NCI-H146 (cell line): Measurements from ENCODE around the gene CLDN3.
"Not testable (repeated sequence)": the region's sequence is repeated elsewhere in the genome, so short reads cannot be mapped to it uniquely, and the experiment has no call there.

ENCODE experiments used
- DNase-seq: peaks from one replicate; lab custom pipeline; 2025; lab: John Stamatoyannopoulos, UW

The CLDN3 gene, protein sequence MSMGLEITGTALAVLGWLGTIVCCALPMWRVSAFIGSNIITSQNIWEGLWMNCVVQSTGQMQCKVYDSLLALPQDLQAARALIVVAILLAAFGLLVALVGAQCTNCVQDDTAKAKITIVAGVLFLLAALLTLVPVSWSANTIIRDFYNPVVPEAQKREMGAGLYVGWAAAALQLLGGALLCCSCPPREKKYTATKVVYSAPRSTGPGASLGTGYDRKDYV

DNA sequence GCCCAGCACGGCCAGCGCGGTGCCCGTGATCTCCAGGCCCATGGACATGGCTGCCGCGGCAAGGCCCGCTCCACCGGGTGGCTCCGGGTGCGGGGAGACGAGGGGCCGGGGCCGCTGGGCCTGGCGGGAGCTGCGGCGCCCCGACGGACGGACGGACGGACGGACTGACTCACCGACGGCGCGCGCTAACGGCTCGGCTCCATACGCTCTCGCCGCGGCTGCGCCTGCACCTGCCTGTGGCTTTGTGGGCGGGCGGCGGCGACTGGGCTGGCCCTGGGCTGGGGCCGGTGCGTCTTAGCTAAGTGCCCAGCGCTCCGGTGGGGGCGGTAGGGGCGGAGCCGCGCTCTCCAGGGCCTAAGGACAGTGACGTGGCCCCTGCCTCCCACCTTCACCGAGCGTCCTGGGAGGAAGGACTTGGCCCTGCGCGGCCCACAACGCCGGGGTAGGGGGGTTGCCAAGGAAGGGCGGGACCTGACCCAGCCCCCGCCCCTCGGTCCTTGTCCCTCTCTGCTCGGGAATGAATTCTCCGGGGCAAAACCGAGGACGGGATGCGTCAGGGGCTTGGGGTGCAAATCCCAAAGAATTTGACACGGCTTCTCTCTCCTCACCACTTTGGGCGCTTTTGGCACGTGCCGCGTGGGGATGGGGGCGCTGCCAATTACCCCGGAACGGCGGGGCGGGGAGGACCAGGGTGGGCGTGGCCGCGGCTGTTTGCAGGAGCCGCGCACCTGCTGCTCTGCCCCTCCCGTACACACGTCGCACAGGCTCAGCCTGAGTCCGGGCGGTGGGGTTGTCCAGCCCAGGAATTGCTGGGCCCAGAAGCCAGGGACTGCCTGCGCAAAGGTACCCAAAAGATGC, at the start of gene CLDN3:
Gene CLDN3 (minus strand): TSS at position 269 of the 858 bp plus-strand sequence. CDS start 221 bp downstream, at position 48.
- peak; percentile 98 for DNase-seq

DNA sequence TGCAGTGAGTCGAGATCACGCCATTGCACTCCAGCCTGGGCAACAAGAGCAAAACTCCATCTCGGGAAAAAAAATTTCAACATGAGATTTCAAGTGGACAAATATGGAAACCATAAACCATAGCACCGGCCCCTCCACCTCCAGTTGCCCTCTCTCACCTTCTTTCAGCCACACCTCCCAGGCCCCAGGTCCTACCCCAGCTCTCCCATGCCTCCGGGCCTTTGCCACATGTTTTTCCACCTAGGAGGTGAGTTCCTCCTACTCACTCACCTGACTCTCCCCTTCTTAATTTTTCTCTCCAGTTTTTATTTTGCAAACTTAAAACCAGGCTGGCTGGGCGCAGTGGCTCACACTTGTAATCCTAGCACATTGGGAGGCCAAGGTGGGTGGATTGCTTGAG, 47.1 kb upstream of the CLDN3 start:
- DNase-seq, result no peak

DNA sequence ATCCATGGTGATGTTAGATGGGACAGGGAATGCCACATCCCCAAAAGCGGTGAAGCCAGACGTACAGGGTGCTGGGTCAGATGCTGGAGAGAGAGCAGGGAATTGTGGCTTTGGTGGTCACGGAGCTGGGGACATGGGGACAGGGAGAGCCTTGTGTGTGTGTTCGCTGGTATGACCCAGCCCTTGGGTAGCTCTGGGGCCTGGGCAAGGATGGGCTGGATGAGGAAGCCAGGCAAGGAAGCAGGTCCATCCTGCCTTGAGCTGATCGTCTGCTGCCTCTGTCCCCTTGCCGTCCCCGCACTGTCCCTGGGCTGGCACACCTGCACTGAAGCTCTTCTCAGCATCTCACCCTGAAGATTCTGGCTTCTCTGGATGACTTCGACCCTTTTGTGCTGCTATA, 45.4 kb upstream of the CLDN3 start:
- no peak for DNase-seq

DNA sequence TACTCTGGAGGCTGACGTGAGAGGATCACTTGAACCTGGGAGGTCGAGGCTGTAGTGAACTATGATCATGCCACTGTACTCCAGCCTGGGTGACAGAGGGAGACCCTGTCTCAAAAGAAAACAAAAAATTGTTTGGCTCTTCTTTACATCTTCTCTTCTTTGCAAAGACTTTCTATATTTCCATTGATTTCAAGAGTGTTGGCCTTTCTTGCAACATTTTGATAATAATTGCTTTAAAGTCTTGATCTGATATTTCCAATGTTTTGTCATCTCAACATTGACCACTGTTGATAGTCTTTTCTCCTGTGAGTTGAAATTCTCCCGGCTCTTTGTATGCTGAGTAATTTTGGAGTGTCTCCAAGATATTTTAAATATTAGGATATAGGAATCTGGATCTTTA, 42.9 kb upstream of the CLDN3 start:
- DNase-seq, result no peak

DNA sequence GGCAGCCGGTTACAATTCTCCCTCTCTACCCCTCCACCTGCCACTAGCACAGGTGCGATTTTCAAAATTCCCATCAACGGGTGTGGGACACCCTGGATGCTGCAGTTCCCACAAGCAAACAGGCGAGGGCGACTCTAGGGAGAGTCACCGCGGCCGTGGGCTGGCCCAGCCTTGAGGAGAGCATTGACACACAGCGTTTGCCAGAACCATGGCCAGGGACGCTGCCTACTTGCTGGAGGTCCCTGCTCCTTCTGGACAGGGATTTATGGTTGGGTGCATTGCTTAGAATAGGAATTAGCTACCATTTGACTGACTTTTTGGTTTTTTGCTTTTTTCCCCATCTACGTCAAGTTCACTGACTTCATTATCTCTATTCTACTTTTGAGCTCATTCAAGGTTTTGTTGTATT, 41.7 kb upstream of the CLDN3 start:
- DNase-seq, result peak; percentile 68

DNA sequence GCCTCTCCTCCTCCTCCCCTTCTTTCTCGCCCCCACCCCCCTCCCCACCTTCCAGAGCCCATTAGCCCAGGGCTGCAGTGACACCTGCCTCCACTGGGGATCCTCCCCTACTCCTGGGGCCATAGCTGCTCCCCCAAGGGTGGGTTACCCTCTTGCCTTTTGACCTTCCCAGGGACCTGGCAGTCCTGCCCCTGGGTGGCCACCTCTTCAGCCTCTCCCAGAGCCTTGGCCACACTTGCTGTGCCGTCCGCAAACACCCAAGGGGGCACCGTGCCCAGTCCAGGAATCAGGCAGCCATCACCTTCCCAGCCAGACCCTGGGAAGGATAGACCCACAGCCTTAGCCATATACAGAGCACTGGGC, 40.9 kb upstream of the CLDN3 start:
- DNase-seq, result no peak

DNA sequence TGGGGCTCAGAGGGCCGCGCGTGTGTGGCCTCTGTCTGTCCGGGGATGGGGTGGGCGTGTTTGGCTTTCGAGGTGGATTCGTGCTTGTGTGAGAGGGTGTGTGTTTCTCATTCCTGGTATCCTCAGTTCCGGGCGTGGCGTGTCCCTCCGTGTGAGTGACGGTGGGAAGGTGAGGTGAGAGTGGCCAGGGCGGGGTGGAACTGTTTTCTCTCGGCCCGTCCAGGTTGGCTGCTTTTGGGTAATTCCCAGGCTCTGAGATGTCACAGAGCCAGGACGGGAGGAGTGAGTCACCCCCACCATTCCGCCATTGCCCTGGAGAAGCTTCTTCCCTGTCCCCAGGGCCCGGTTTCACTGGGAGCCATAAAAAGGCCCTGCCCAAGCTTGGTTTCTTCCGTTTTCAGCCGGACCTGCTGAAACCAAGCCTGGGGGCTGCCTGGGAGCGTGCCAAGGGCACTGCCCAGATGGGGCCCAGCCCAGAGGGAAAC, 39.4 kb upstream of the CLDN3 start:
- DNase-seq, result no peak

DNA sequence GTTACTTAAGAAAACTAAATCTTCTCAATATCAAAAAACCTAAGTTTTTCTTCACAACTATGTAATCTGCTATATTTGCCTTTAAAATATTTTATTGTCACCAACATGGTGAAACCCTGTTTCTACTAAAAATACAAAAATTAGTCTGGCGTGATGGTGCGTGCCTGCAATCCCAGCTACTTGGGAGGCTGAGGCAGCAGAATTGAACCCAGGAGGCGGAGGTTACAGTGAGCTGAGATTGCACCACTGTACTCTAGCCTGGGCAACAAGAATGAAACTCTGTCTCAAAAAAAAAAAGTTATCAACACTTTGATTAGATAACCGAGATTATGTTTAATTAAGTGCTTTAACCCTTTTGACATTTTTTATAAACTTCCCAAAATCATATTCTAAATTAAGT, 32.4 kb upstream of the CLDN3 start:
- DNase-seq, result no peak

DNA sequence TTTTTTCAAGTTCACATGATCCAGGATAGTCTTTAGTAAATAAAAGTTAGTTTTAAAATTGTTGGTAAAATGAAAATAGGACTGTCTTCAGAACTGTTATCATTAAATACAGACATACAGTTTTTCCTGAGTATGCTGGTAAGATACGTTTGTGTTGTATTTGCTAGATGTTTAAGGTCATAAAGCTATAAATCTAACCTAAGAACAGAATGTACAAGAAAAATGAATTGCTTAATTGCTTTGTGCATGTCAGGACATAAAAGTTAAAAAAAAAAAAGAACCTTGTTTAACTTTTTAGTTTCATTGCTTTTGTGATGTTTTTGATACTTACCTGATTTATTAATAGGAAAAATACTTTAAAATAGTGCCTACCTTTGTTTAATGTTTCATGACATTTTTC, 31.5 kb upstream of the CLDN3 start:
- DNase-seq, result no peak

DNA sequence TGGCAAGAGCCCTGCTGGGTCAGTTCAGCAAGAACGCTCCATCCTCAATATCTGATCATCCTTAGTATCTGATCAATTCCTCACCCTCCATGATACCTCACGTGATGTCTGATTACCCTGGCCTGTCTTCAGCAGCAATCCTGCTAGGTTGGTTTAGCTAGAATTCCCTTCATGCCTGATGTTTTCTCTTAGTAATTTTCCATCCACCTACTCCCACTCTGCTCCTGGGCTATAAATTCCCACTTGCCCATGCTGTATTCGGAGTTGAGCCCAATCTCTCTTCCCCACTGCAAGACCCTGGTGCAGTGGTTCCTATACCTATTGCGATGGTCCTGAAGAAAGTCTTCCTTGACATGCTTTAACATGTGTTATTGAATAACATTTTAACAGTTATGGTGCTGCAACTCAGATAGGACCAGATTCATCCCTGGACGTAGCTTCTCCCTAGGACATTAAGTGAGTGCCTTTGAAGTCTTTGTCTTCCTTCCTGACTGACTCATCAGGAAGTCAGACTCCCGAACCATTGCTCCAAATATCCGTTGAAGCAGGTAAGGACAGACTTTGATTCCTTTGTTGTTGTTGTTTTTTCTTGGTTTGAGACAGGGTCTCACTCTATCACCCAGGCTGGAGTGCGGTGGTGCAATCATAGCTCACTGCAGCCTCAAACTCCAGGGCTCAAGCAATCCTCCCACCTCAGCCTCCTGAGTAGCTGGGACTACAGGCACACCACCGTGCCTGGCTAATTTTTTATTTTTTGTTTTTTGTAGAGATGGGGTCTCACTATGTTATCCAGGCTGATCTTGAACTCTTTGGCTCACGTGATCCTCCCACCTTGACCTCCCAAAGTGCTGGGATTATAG, 29.4 kb upstream of the CLDN3 start:
- no peak for DNase-seq

DNA sequence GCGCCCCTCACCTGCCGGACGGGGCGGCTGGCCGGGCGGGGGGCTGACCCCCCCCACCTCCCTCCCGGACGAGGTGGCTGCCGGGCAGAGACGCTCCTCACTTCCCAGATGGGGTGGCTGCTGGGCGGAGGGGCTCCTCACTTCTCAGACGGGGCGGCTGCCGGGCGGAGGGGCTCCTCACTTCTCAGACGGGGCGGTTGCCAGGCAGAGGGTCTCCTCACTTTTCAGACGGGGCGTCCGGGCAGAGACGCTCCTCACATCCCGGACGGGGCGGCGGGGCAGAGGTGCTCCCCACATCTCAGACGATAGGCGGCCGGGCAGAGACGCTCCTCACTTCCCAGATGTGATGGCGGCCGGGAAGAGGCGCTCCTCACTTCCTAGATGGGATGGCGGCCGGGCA, 27.1 kb upstream of the CLDN3 start:
- not testable (repeated sequence) for DNase-seq

DNA sequence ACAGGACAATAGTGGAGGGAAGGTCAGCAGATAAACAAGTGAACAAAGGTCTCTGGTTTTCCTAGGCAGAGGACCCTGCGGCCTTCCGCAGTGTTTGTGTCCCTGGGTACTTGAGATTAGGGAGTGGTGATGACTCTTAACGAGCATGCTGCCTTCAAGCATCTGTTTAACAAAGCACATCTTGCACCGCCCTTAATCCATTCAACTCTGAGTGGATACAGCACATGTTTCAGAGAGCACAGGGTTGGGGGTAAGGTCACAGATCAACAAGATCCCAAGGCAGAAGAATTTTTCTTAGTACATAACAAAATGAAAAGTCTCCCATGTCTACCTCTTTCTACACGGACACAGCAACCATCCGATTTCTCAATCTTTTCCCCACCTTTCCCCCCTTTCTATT, 26.6 kb upstream of the CLDN3 start:
- not testable (repeated sequence) for DNase-seq

DNA sequence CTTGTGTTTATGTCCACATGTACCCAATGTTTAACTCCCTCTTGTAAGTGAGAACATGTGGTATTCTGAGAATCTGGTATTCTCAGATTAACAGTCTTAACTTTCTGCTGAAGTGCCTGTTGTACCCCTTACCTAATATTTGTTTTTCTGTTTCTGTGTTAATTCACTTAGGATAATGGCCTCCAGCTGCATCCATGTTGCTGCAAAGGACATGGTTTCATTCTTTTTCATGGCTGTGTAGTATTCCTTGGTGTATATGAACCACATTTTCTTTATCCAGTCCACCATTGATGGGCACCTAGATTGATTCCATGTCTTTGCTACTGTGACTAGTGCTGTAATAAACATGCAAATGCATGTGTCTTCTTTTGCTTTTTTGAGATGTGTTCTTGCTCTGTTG, 25.1 kb upstream of the CLDN3 start:
- DNase-seq, result not testable (repeated sequence)

DNA sequence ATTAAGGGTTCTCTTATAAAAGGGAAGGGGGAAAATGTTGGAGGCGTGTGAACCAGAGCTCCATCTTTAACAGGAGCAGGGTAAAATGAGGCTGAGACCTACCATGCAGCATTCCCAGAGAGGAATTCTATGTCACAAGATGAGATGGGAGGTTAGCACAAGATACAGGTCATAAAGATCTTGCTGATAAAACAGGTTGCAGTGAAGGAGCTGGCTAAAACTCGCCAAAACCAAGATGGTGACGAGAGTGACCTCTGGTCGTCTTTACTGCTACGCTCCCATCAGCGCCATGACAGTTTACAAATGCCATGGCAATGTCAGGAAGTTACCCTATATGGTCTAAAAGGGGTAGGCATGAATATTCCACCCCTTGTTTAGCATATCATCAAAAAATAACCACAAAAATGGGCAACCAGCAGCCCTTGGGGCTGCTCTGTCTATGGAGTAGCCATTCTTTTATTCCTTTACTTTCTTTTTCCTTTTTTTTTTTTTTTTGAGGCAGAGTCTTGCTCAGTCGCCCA, 21.2 kb upstream of the CLDN3 start:
- DNase-seq, result not testable (repeated sequence)

DNA sequence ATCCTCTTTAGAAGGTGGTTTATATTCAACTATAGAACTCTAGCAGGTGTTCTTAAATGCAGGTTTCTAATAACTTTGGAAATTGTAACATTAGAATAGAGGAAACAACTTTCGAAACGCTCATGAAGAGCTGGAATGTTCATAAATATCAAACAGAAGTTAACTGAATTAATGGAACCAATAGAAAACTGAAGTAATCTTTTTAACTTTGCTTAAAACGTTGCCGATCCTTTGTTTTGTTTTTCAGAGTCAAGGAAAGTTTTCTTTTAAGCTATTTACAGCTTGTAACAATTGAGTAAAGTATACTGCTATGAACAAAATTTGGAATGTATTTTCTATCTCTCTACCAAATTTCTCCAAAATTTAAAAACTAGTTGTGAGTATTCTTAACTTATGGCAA, 19.0 kb upstream of the CLDN3 start:
- DNase-seq, result no peak

DNA sequence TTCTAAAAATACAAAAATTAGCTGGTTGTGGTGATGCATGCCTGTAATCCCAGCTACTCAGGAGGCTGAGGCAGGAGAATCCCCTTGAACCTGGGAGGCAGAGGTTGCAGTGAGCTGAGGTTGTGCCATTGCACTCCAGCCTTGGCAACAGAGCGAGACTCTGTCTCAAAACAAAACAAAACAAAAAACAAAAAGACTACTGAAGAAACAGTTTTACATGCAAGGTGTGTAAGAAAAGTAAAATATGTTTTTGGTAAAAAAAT, 17.6 kb upstream of the CLDN3 start:
- not testable (repeated sequence) for DNase-seq

DNA sequence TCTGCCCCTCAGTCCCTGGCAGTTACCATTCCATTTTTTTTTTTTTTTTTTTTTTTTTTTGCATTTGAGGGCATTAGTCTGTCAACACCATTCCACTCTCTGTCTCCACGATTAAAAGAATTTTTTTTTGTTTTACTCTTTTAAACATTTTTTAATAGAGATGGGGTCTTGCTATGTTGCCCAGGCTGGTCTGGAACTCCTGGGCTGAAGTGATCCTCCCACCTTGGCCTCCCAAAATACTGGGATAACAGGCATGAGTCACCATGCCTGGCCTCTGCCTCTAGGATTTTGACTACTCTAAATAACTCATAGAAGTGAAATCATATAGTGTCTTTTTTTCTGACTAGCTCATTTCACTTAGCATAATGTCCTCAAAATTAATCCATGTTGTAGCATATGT, 16.5 kb upstream of the CLDN3 start:
- DNase-seq, result no peak

DNA sequence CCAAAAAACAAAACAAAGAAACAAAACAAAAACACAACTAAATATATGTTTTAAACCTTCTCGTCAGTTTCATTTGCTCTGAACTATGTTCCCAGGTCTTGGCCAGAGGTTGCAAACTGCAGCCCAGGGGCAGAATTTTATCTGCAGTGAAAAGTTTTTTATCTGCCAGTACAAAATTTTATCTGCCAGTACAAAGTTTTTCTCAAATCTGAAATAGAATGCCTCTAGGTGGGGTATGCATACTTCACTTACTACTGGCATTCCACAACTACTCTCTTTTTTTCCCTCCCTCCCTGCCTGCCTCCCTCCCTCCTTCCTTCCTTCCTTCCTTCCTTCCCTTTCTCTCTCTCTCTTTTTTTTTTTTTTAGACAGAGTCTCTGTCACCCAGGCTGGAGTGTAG, 9.4 kb upstream of the CLDN3 start:
- no peak for DNase-seq

DNA sequence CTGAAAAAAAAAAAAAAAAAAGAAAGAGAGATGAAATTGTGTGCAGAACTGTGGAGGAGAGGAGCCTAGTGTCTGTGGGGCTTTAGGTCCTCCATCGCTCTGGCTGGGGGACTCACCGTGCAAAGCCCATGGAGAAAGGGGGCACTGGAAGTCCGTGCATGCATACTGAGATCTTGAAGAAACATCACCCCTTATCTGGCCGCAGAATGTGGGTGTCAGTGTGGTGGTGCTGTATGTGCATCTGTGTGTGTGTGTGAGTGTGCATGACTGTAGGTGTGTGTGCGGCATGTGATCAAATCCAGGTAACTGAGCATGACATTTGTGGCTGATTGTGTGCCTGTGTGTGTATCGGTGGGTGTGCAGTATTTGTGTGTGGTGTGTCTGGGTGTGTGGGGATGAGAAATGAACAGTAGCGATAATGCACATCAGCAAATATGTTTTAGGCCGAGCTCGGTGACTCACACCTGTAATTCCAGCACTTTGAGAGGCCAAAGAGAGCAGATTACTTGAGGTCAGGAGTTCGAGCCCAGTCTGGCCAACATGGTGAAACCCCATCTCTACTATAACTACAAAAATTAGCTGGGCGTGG, 8.8 kb upstream of the CLDN3 start:
- DNase-seq, result no peak

DNA sequence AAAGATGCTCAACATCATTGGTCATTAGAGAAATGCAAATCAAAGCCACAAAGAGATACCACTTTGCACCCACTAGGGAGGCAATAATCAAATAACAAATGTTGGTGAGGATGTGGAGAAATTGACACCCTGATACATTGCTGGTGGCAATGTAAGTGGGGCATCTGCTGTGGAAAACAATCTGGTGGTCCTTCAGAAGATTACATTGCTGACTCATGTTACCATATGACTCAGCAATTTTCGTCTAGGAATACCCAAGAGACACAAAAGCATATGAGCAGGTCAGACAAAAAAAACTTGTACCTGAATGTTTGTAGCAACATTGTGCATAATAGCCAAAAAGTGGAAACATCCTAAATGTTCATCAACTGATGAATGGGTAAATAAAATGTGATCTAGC, 4.9 kb upstream of the CLDN3 start:
- DNase-seq, result no peak

DNA sequence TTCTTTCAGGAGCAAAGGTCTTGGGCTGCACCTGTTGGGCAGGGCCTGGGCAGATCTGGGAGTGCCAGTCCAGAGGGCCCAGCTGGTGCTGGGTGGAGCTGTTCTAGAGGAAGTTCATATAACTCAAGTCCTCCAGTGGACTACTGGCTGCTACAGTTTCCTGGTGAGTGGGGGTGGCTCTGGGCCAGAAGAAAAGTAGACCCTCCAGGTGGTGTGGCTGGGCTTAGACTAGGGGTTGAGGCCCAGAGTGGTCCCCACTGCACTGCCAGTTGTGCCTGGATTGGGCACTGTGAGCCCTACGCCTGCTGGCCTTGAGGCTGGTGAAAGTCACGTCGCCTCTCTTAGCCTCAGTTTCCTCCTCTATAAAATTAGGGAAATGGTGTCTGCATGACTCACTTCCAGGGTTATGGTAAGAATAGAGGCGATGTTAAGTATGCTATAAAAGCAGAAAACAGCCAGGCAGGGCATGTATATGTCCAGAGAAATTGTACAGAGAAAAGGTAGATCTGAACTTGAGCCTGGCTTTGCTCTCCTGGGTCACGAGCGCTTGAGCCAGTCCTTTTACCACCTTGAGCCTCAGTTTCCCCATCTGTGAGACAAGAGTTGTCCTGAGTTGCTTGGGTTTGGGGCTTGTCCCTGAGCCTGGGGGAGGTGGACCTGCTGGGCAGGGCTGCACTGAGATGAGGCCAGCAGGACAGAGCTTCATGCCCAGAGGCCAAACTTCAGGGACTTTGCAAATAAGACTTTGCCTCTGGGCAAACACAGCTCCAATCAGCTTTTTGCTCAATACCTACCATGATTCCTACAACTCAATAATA, 3.8 kb upstream of the CLDN3 start:
- DNase-seq, result no peak
